ENCODE results near the gene EIF2D. TPM values are rescaled to one million over a fixed set of nuclear protein-coding genes. Genes with fewer than 3 reads are reported as not detected.
A peak's percentile ranks its signal among the peaks of the same experiment; 100 is the strongest.

Gene EIF2D
- total and polyA plus RNA-seq, 4 donors = 14.7 to 30.0 (median 22.1) TPM

DNA sequence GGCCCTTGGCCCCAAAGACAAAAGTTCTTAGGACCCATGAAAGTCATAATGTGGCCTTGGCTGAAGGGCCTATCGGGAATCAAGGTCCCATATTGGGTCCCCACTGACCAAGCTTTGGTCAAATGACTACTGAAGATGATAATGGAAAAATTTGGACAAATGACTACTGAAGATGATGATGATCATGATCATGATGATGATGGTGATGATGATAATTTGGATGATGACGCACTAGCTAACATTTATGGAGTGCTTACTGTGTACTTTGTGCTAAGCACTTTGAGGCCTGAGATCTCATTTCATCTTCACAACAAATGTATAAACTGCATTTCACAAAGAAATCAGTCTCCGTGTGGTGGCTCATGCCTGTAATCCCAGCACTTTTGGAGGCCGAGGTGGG is 39.4 kb downstream of the EIF2D start:
- Histone ChIP-seq H3K27me3 (ENCODE audit: control insufficient read depth in 4 of 4, insufficient read depth in 4 of 4, low read length in 3 of 4) (no peaks in the 10 kb centered on the region), H3K4me3 (ENCODE audit: low read depth in 1 of 3, low read length in 3 of 3) (no peak overlapping the region), H3K9me3 (ENCODE audit: control insufficient read depth in 4 of 4, low read length in 3 of 4) (no peaks in the 10 kb centered on the region), H3K36me3 (ENCODE audit: control insufficient read depth in 4 of 4, insufficient read depth in 3 of 4, low read depth in 1 of 4, low read length in 3 of 4) (no peaks in the 10 kb centered on the region), H3K4me1 (ENCODE audit: control insufficient read depth in 4 of 4, insufficient read depth in 4 of 4, low read length in 3 of 4) (peaks cover 2 to 33% (median 6%) of the 10 kb centered on the region in 4 donors), H3K27ac (ENCODE audit: low read depth in 1 of 2, low read length in 2 of 2) (no peak overlapping the region), H3K9ac (ENCODE audit: low read depth in 1 of 2, low read length in 2 of 2) (no peak overlapping the region)
- no peak for DNase-seq (ENCODE audit: low spot score)
- 97% methylated on average over 4 of the region's 4 CpGs for WGBS
- TF ChIP-seq, protein P1, sequence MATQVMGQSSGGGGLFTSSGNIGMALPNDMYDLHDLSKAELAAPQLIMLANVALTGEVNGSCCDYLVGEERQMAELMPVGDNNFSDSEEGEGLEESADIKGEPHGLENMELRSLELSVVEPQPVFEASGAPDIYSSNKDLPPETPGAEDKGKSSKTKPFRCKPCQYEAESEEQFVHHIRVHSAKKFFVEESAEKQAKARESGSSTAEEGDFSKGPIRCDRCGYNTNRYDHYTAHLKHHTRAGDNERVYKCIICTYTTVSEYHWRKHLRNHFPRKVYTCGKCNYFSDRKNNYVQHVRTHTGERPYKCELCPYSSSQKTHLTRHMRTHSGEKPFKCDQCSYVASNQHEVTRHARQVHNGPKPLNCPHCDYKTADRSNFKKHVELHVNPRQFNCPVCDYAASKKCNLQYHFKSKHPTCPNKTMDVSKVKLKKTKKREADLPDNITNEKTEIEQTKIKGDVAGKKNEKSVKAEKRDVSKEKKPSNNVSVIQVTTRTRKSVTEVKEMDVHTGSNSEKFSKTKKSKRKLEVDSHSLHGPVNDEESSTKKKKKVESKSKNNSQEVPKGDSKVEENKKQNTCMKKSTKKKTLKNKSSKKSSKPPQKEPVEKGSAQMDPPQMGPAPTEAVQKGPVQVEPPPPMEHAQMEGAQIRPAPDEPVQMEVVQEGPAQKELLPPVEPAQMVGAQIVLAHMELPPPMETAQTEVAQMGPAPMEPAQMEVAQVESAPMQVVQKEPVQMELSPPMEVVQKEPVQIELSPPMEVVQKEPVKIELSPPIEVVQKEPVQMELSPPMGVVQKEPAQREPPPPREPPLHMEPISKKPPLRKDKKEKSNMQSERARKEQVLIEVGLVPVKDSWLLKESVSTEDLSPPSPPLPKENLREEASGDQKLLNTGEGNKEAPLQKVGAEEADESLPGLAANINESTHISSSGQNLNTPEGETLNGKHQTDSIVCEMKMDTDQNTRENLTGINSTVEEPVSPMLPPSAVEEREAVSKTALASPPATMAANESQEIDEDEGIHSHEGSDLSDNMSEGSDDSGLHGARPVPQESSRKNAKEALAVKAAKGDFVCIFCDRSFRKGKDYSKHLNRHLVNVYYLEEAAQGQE (IDR thresholded peaks at IDR 0.05) = no peak
- no peak for TF ChIP-seq RXRA (IDR thresholded peaks at IDR 0.05)
- TF ChIP-seq JUND (IDR thresholded peaks at IDR 0.05) = no peak
- no peak for TF ChIP-seq SP1 (IDR thresholded peaks at IDR 0.05)
- no peak for TF ChIP-seq YY1 (IDR thresholded peaks at IDR 0.05)
- TF ChIP-seq, protein P2, sequence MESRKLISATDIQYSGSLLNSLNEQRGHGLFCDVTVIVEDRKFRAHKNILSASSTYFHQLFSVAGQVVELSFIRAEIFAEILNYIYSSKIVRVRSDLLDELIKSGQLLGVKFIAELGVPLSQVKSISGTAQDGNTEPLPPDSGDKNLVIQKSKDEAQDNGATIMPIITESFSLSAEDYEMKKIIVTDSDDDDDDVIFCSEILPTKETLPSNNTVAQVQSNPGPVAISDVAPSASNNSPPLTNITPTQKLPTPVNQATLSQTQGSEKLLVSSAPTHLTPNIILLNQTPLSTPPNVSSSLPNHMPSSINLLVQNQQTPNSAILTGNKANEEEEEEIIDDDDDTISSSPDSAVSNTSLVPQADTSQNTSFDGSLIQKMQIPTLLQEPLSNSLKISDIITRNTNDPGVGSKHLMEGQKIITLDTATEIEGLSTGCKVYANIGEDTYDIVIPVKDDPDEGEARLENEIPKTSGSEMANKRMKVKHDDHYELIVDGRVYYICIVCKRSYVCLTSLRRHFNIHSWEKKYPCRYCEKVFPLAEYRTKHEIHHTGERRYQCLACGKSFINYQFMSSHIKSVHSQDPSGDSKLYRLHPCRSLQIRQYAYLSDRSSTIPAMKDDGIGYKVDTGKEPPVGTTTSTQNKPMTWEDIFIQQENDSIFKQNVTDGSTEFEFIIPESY (IDR thresholded peaks at IDR 0.05) = no peak
- no peak for TF ChIP-seq GABPA (IDR thresholded peaks at IDR 0.05 in 1 of 2, conservative IDR thresholded peaks at IDR 0.05 in 1 of 2)
- TF ChIP-seq NR2F2 (IDR thresholded peaks at IDR 0.05) = no peak

DNA sequence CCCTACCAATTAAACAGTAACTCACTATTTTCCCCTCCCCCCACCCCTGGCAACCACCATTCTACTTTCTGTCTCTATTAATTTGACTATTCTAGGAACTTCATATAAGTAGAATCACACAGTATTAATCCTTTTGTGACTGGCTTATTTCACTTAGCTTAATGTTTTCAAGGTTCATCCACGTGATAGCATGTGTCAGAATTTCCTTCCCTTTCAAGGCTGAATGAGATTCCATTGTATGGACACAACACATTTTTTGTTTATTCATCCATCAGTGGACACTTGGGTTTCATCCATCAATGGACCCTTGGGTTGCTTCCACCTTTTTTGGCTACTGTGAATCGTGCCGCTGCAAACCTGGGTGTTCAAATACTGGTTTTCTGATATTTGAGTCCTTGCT is 41.7 kb downstream of the EIF2D start:
- H3K27ac ChIP-seq (ENCODE audit: low read depth in 1 of 2, low read length in 2 of 2) = no peak overlapping the region
- H3K36me3 ChIP-seq (ENCODE audit: control insufficient read depth in 4 of 4, insufficient read depth in 3 of 4, low read depth in 1 of 4, low read length in 3 of 4) = no peaks in the 10 kb centered on the region
- H3K27me3 ChIP-seq (ENCODE audit: control insufficient read depth in 4 of 4, insufficient read depth in 4 of 4, low read length in 3 of 4) = no peaks in the 10 kb centered on the region
- H3K4me1 ChIP-seq (ENCODE audit: control insufficient read depth in 4 of 4, insufficient read depth in 4 of 4, low read length in 3 of 4) = peaks cover 0 to 14% (median 3%) of the 10 kb centered on the region in 4 donors
- H3K9ac ChIP-seq (ENCODE audit: low read depth in 1 of 2, low read length in 2 of 2) = no peak overlapping the region
- no peak overlapping the region for H3K4me3 ChIP-seq (ENCODE audit: low read depth in 1 of 3, low read length in 3 of 3)
- DNase-seq (ENCODE audit: low spot score) = no peak
- 70% methylated on average over 3 of the region's 3 CpGs for WGBS
- TF ChIP-seq JUND (IDR thresholded peaks at IDR 0.05) (peak in 1 of 2 donors; percentile 20), RAD21 (IDR thresholded peaks at IDR 0.05) (no peak)
- TF ChIP-seq, protein P3, sequence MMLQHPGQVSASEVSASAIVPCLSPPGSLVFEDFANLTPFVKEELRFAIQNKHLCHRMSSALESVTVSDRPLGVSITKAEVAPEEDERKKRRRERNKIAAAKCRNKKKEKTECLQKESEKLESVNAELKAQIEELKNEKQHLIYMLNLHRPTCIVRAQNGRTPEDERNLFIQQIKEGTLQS (IDR thresholded peaks at IDR 0.05) = no peak
- H3K9me3 ChIP-seq (ENCODE audit: control insufficient read depth in 4 of 4, low read length in 3 of 4) = no peaks in the 10 kb centered on the region

DNA sequence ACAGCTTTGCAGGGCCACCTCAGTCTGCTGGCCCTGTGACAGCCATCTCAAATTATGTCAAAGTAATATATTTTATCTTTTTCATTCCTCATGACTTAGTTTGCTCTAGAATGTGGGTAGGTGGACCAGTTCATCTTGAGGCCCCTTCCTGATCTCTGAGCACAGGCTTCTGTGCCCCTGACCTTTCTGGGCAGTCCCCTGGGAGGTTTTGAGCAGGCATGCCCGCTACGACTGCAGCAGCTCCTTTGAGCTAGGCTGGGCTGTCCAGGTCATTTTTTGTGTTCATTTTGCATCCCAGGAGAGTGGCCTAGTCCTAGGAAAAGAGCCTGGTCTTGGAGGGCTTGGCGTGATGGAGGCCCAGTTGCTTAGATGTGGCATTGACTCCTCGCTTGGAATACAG is 42.7 kb downstream of the EIF2D start:
- no peaks in the 10 kb centered on the region for H3K27me3 ChIP-seq (ENCODE audit: control insufficient read depth in 4 of 4, insufficient read depth in 4 of 4, low read length in 3 of 4)
- no peak overlapping the region for H3K27ac ChIP-seq (ENCODE audit: low read depth in 1 of 2, low read length in 2 of 2)
- 90% methylated on average over 4 of the region's 4 CpGs for WGBS
- H3K36me3 ChIP-seq (ENCODE audit: control insufficient read depth in 4 of 4, insufficient read depth in 3 of 4, low read depth in 1 of 4, low read length in 3 of 4) = no peaks in the 10 kb centered on the region
- H3K9me3 ChIP-seq (ENCODE audit: control insufficient read depth in 4 of 4, low read length in 3 of 4) = no peaks in the 10 kb centered on the region
- no peak overlapping the region for H3K4me3 ChIP-seq (ENCODE audit: low read depth in 1 of 3, low read length in 3 of 3)
- H3K9ac ChIP-seq (ENCODE audit: low read depth in 1 of 2, low read length in 2 of 2) = no peak overlapping the region
- peaks cover 0 to 12% (median 3%) of the 10 kb centered on the region in 4 donors for H3K4me1 ChIP-seq (ENCODE audit: control insufficient read depth in 4 of 4, insufficient read depth in 4 of 4, low read length in 3 of 4)
- no peak for DNase-seq (ENCODE audit: low spot score)
- TF ChIP-seq, protein P3 (IDR thresholded peaks at IDR 0.05) = no peak
- TF ChIP-seq, protein P4, sequence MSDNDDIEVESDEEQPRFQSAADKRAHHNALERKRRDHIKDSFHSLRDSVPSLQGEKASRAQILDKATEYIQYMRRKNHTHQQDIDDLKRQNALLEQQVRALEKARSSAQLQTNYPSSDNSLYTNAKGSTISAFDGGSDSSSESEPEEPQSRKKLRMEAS (IDR thresholded peaks at IDR 0.05) = no peak
- TF ChIP-seq SP1 (IDR thresholded peaks at IDR 0.05) (no peak), NR2F2 (IDR thresholded peaks at IDR 0.05) (no peak), GABPA (IDR thresholded peaks at IDR 0.05 in 1 of 2, conservative IDR thresholded peaks at IDR 0.05 in 1 of 2) (no peak), RAD21 (IDR thresholded peaks at IDR 0.05) (no peak), RXRA (IDR thresholded peaks at IDR 0.05) (no peak), YY1 (IDR thresholded peaks at IDR 0.05) (no peak), FOXA2 (IDR thresholded peaks at IDR 0.05) (no peak), FOXA1 (IDR thresholded peaks at IDR 0.05) (no peak), TAF1 (conservative IDR thresholded peaks at IDR 0.05) (no peak), HNF4G (IDR thresholded peaks at IDR 0.05) (no peak), EGR1 (IDR thresholded peaks at IDR 0.05; ENCODE audit: low read depth in 2 of 2) (no peak)
- TF ChIP-seq, protein P1 (IDR thresholded peaks at IDR 0.05) = no peak
